ENCODE results near the gene P2RX4.

DNA sequence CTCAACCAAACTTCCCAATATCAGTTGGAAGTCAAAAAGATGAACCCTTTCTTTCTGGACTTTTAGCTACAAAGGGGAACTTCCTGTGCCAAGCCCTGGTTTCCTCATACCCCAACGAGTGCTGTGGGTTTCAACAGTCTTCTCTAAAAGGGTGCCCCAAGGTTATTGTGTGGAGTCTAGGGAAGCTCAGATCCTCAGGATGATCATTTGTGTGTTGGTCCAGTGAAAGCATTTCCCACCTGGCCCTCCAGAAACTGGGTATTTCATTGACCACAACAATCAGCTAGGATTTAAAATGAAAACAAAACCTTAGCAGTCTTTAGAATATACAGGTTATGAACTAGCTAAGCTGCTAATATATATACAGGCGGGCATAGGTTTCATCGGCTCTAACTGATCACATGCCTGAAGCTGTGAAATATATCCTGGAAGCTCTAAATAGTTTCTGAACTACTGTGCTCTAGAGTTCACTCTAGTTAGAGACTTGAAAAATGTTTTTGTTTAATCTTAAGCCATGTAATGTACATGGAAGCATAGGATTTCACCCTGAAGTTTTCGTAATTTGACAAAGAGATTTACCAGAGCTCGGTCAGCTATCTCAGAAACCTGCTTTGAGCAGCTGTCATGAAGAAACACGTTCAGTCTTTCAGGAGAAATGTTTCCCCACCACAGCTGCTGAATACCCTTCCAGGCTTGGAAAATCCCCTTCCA, 29.6 kb downstream of the P2RX4 start:
- TF ChIP-seq CTCF (IDR thresholded peaks at IDR 0.05 in 2 of 3, conservative IDR thresholded peaks at IDR 0.05 in 1 of 3; ENCODE audit: insufficient read depth in 2 of 3, low read depth in 1 of 3, low read length in 3 of 3), result no peak
- no peak for TF ChIP-seq ARID2 (IDR thresholded peaks at IDR 0.05)
- TF ChIP-seq PHF21A (IDR thresholded peaks at IDR 0.05; ENCODE audit: borderline replicate concordance, low read depth), result no peak
- no peak for TF ChIP-seq TAF1 (IDR thresholded peaks at IDR 0.05; ENCODE audit: control insufficient read depth, extremely low read depth, insufficient read depth, low read length, severe bottlenecking)
